IMR-90 (cell line): ENCODE results near the gene AUNIP.

Experiments used
- BHLHE40 ChIP-seq: fragments of 150-350 bp; IDR thresholded peaks from 2 replicates; pipeline ENCODE4 v1.6.1; 2016; ENCODE audit warnings: mild to moderate bottlenecking, low read depth, low read length
- CEBPB ChIP-seq: IDR thresholded peaks from 2 replicates; pipeline ENCODE4 v1.6.1; 2012; ENCODE audit warnings: low read depth, low read length, improper control_type of control experiment
- MXI1 ChIP-seq: IDR thresholded peaks from 2 replicates; pipeline ENCODE4 v1.6.1; 2012; ENCODE audit warnings: low read depth, mild to moderate bottlenecking, low read length, moderate library complexity, borderline replicate concordance
- POLR2A ChIP-seq: IDR thresholded peaks from 2 replicates; pipeline ENCODE4 v1.6.1; 2012; ENCODE audit warnings: mild to moderate bottlenecking, low read depth, low read length
- SMC3 ChIP-seq: fragments of 150-350 bp; IDR thresholded peaks from 2 replicates; pipeline ENCODE4 v1.6.1; 2016; ENCODE audit warnings: low read depth, mild to moderate bottlenecking, antibody characterized with exemption, low read length, moderate library complexity
- TF ChIP-seq, protein P1 (sequence below): conservative IDR thresholded peaks from 2 replicates; pipeline ENCODE4 v1.5.1; 2012; ENCODE audit warnings: mild to moderate bottlenecking, low read depth, low read length, improper control_type of control experiment
- TF ChIP-seq, protein P2 (sequence below): fragments of 150-350 bp; IDR thresholded peaks from 2 replicates; pipeline ENCODE4 v1.6.1; 2016; ENCODE audit warnings: low read depth, mild to moderate bottlenecking, low read length, moderate library complexity, borderline replicate concordance

DNA sequence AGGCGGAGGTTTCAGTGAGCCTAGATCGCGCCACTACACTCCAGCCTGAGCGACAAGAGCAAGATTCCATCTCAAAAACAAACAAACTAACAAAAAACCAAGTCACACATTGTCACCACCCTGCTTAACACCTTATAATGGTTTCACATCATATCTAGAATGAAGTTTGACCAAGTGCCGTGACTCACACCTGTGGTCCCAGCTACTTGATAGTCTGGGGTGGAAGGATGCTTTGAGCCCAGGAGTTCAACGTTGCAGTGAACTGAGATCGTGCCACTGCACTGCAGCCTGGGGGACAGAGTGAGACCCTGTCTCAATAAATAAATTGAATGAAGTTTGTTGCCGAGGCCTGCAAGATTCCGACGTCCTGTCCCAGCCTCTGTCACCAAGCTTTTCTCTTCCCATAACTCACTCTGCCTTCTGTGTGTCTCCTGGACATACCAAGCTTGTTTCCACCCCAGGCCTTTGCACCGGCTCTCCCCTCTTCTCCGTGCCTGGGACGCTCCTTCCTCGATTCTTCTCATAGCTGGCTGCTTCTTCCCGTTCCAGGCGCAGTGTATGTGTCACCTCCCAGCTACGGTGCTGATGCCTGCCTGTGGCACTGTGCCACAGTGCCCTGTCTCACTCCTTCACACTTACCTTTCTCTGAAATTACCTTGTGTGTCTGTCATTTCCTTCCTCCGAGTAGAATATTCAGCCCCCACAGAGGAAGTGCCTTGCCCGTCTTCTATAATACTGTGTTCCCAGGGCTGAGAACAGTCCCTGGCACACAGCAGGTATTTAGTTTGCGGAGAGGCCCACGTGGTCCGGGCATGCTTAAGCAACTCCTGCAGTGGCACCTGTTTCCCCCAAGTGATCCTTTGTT lies 63.1 kb downstream of the AUNIP start:
- TF ChIP-seq, protein P1, sequence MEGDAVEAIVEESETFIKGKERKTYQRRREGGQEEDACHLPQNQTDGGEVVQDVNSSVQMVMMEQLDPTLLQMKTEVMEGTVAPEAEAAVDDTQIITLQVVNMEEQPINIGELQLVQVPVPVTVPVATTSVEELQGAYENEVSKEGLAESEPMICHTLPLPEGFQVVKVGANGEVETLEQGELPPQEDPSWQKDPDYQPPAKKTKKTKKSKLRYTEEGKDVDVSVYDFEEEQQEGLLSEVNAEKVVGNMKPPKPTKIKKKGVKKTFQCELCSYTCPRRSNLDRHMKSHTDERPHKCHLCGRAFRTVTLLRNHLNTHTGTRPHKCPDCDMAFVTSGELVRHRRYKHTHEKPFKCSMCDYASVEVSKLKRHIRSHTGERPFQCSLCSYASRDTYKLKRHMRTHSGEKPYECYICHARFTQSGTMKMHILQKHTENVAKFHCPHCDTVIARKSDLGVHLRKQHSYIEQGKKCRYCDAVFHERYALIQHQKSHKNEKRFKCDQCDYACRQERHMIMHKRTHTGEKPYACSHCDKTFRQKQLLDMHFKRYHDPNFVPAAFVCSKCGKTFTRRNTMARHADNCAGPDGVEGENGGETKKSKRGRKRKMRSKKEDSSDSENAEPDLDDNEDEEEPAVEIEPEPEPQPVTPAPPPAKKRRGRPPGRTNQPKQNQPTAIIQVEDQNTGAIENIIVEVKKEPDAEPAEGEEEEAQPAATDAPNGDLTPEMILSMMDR: no peak
- TF ChIP-seq BHLHE40 (no peak), CEBPB (no peak), MXI1 (no peak), POLR2A (no peak), SMC3 (no peak)
- TF ChIP-seq, protein P2, sequence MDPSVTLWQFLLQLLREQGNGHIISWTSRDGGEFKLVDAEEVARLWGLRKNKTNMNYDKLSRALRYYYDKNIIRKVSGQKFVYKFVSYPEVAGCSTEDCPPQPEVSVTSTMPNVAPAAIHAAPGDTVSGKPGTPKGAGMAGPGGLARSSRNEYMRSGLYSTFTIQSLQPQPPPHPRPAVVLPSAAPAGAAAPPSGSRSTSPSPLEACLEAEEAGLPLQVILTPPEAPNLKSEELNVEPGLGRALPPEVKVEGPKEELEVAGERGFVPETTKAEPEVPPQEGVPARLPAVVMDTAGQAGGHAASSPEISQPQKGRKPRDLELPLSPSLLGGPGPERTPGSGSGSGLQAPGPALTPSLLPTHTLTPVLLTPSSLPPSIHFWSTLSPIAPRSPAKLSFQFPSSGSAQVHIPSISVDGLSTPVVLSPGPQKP: no peak
